Fibroblast of villous mesenchyme (primary cell): Measurements from ENCODE around the gene DONSON. TPM values are rescaled to one million over a fixed set of nuclear protein-coding genes. Genes with fewer than 3 reads are reported as not detected.
"Not testable (repeated sequence)": the region's sequence is repeated elsewhere in the genome, so short reads cannot be mapped to it uniquely, and the experiment has no call there.

Experiments used
- DNase-seq: peaks from one replicate; pipeline ENCODE4 v3.0.0-alpha.2; 2010; ENCODE audit warnings: low read depth
- H3K4me3 ChIP-seq: 2 replicates; pipeline ENCODE4 v1.5.1; 2011; ENCODE audit warnings: low read depth, mild to moderate bottlenecking, low read length
- total RNA-seq: library from RNA; depleted of rRNA; stranded (reverse); fragments of >200 nt; gene quantifications from 2 replicates; pipeline ENCODE4 v1.2.3, GENCODE V29; 2012
- TF ChIP-seq, protein P1 (sequence below): IDR thresholded peaks from 2 replicates; pipeline ENCODE4 v1.5.1; 2012; ENCODE audit warnings: low read depth, mild to moderate bottlenecking, low read length; ENCODE audit not compliant: insufficient read depth

The DONSON gene
- total RNA-seq, 1 donor: 38.0 TPM

DNA sequence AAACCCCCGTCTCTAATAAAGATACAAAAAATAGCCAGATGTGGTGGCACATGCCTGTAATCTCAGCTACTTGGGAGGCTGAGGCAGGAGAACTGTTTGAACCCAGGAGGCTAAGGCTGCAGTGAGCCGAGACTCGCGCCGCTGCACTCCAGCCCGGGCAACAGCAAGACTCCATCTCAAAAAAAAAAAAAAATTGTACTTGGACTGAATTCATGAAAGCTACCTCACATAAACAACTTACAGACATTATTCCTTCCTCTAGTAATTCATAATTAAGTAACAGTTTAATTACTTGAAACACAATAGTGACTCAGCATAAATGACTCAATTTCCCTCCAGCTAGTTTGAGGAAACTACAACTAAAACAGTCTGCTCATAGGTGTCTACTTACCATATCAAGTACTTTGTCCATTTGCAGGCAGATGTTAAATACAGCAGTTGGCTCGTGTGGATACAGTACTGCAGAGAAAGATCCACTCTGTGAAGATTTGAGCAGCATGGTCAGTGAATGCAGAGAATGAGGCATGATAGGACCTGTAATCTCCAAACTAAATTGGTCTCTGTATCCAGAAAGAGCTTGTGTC is 9.4 kb downstream of the DONSON start:
- DNase-seq: peak; percentile 68
- no peak overlapping the region for H3K4me3 ChIP-seq
- TF ChIP-seq, protein P1, sequence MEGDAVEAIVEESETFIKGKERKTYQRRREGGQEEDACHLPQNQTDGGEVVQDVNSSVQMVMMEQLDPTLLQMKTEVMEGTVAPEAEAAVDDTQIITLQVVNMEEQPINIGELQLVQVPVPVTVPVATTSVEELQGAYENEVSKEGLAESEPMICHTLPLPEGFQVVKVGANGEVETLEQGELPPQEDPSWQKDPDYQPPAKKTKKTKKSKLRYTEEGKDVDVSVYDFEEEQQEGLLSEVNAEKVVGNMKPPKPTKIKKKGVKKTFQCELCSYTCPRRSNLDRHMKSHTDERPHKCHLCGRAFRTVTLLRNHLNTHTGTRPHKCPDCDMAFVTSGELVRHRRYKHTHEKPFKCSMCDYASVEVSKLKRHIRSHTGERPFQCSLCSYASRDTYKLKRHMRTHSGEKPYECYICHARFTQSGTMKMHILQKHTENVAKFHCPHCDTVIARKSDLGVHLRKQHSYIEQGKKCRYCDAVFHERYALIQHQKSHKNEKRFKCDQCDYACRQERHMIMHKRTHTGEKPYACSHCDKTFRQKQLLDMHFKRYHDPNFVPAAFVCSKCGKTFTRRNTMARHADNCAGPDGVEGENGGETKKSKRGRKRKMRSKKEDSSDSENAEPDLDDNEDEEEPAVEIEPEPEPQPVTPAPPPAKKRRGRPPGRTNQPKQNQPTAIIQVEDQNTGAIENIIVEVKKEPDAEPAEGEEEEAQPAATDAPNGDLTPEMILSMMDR: no peak

DNA sequence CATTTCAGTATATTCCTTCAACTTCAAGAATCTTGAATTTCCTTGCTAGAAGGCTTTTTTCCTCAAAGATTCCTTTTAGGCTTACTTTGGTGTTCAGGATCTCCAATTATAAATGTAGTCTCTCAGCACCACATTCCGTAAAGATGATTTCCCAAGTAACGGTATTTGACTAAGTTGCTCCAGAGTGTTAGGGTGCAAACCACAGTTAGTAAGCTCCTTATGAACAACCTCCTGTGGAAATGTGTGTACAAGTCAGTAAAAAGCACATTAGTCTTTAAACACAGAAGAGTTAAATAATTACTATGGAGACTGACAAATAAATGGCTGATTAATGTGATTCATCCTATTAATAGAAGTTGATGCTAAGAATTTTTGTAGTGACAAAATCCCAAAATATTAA is 10.3 kb downstream of the DONSON start:
- TF ChIP-seq, protein P1: no peak
- H3K4me3 ChIP-seq: no peak overlapping the region
- DNase-seq: peak; percentile 29

DNA sequence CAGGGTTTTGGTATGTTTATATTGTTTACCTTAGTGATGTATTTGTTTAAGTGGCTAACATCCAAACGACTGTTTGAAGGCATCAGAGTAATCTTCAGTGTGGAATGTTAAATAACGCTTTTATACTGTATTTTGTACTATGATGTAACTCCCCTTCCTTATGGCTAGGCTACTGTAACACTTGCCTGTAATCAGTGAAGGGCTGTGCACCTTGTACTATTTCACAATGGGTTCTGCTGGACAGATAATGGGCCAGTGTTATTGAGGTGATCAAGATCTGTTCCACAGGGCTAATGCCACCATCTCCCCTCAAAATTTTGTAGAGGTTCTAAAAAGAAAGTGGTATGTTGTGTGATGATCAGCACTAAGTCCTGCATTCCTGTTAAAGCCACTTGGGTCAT is 11.7 kb downstream of the DONSON start:
- not testable (repeated sequence) for H3K4me3 ChIP-seq
- peak; percentile 34 for DNase-seq

GRCh38 chr21:33572350-33572749 is 16.1 kb downstream of the DONSON start:
- TF ChIP-seq, protein P1: no peak
- DNase-seq: peak; percentile 30

DNA sequence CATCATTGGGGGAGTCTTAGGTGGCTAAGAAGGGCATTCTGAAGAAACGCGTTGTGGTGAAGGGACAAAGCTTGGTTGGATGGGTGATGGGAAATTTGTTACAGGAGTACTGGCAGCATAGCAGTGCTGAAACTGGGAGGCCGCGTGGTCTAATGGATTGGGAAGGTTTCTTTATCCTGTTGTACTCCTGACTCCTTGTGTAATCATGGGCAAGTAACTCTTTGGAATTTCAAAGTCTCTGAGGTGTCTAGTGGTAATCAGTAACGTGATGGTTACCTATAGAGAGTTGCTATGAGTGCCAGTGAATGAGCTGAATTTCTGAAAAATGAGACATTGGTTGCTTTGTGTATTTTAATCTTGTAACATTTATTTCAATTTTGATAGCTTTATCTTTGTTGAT is 18.5 kb downstream of the DONSON start:
- TF ChIP-seq, protein P1: no peak
- DNase-seq: no peak
- H3K4me3 ChIP-seq: no peak overlapping the region

More at GRCh38 chr21:33572350-33572749, 16.1 kb downstream of the DONSON start:
- H3K4me3 ChIP-seq: no peak overlapping the region

DNA sequence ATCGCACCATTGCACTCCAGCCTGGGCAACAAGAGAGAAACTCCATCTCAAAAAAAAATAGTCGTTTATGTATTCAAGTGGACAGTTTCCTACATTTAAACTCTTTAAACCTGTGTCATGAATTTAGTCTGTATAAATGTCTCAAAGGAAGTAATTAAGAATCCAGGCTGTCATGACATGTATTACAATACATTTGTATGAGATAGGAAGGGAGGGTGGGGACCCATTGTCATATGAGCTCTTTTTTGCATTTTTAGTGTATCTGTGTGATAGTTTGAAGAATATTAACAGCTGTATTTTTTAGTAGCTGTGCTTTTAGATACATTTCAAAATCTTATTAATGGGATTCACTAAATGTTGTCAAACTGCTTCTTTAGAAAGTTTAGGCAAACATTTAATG is 20.0 kb downstream of the DONSON start:
- no peak overlapping the region for H3K4me3 ChIP-seq
- DNase-seq: no peak
- TF ChIP-seq, protein P1: no peak

DNA sequence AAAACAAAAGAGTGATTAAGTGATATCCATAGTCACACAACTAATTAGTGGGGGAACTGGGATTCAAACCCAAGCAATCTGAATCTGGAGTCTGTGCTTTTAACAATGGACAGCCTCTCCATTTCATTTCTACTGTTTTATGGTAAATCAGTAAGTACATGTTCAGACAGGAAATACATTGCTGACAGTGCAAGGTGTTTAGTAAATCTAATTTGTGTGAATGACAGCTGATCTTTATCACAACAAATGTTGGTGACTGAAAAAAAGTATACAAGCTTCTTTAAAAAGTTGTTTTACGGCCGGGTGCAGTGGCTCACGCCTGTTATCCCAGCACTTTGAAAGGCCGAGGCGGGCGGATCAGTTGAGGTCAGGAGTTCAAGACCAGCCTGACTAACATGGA is 20.6 kb downstream of the DONSON start:
- no peak for DNase-seq
- TF ChIP-seq, protein P1: no peak
- H3K4me3 ChIP-seq: no peak overlapping the region

DNA sequence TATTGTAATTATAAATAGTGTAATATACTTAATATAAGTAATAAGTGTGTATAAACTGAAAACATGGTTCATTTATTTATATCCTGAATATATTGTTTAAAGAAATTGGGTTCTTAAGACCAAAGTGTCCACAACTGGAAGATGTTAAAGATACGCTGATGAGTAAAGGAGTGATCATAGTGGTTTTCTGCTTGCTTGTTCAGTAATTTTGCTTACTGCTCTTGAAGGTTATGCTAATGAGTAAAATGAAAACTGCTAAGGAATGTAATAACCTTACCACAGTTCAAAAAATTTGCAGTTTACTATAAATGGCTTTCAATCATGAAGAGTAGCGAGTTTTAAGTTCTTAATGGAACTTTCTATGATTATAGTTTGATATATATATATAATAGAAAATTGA is 22.0 kb downstream of the DONSON start:
- TF ChIP-seq, protein P1: no peak
- no peak for DNase-seq

More for the DNA sequence above, 22.0 kb downstream of the DONSON start:
- H3K4me3 ChIP-seq: no peak overlapping the region
